ENCODE data around the gene ATXN1.
"Not testable (repeated sequence)": the region's sequence is repeated elsewhere in the genome, so short reads cannot be mapped to it uniquely, and the experiment has no call there.

The ATXN1 gene

DNA sequence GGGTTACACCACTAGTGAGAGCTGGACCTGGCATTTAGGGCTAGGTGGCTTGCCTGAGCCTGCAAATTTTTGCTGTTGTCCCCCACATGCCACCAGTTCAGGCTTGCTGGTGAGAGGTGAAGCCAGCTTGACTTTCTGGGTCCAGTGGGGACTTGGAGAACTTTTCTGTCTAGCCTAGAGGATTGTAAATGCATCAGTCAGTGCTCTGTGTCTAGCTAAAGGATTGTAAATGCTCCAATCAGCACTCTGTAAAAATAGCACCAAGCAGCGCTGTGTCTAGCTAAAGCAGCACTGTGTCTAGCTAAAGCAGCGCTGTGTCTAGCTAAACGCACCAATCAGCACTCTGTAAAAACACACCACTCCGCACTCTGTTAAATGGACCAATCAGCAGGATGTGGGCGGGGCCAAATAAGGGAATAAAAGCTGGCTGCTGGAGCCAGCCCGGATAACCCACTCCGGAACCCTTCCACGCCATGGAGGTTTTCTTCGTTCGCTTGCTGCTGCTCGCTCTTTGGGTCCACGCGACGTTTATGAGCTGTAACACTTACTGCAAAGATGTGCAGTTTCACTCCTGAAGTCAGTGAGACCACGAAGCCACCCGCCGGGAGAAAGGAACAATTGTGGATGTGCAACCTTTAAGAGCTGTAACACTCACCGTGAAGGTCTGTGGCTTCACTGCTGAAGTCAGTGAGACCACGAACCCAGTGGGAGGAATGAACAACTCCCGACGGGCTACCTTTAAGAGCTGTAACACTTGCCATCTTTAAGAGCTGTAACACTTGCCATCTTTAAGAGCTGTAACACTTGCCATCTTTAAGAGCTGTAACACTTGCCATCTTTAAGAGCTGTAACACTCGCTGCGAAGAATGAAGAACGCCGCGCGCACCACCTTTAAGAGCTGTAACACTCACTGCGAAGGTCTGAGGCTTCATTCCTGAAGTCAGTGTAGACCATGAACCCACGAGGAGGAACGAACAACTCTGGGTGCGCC, 495.6 kb downstream of the ATXN1 start:
- H3K27me3 Mint-ChIP-seq, result no peaks in the 10 kb centered on the region
- H3K36me3 Mint-ChIP-seq, result no peaks in the 10 kb centered on the region
- H3K4me1 Mint-ChIP-seq (ENCODE audit: low read depth), result no peaks in the 10 kb centered on the region
- no peak overlapping the region for H3K4me3 Mint-ChIP-seq
- no peak overlapping the region for H3K27ac Mint-ChIP-seq
- H3K9me3 Mint-ChIP-seq (ENCODE audit: low read depth), result no peaks in the 10 kb centered on the region

DNA sequence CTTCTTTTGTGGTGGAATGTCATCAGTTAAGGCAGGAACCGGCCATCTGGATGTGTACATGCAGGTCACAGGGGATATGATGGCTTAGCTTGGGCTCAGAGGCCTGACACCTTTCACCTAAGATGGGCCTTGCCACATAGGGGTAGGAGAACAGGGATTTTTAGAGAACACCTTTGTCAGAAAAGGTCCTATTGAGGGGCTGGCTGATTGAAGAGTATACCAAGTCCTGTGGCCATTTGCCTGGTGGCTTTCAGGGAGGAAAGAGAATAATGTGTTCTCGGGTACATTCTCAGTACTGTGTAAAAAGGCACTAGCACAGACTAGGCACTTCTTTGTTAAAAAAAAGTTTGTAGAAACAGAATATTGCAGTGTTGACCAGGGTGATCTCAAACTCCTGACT, 496.5 kb downstream of the ATXN1 start:
- H3K36me3 Mint-ChIP-seq, result no peaks in the 10 kb centered on the region
- H3K9me3 Mint-ChIP-seq (ENCODE audit: low read depth), result no peaks in the 10 kb centered on the region
- H3K27me3 Mint-ChIP-seq, result no peaks in the 10 kb centered on the region
- H3K27ac Mint-ChIP-seq, result no peak overlapping the region
- no peaks in the 10 kb centered on the region for H3K4me1 Mint-ChIP-seq (ENCODE audit: low read depth)
- H3K4me3 Mint-ChIP-seq, result no peak overlapping the region

DNA sequence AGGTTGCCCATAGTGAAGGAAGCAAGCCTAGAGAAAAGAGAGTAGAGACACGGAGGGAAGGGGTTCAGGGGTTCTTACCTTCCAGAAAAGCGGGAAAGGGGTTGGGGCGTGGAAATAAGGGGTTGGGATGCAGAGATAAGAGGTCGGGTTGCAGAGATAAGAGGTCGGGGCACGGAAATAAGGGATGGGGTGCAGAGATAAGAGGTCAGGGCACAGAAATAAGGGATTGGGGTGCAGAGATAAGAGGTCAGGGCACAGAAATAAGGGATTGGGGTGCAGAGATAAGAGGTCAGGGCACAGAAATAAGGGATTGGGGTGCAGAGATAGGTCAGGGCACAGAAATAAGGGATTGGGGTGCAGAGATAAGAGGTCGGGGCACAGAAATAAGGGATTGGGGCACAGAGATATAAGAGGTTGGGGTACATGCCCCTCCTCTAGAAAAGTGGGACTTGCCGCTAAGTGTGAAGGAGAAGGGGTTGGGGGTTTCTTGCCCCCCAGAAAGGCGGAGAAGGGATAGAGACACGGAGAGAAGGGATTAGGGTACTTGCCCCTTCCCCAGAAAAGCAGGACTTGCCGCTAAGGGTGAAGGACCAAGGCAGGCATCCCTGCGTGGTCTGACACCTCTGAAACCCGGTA, 497.7 kb downstream of the ATXN1 start:
- not testable (repeated sequence) for H3K27ac Mint-ChIP-seq; H3K27me3 Mint-ChIP-seq; H3K4me3 Mint-ChIP-seq; H3K4me1 Mint-ChIP-seq (ENCODE audit: low read depth); H3K9me3 Mint-ChIP-seq (ENCODE audit: low read depth); H3K36me3 Mint-ChIP-seq

DNA sequence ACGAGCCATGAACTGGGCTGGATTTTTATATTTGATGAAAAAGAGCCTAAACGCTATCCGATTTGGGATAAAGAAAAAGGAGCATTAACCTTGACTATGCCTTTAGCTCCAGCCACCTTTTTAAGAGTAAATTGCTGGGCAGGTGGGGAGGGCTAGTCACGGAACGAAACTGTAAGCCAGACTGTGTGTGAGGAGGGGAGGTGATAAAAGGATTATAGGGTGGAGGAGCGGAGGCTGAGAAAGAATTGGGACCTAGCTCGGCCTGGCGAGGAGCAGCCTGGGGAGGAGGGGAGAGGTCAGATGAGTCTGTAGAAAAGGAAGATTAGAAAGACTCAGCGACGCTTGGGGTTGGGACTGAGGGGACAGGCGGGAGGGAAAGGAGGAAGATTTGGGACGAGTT, 498.5 kb downstream of the ATXN1 start:
- H3K36me3 Mint-ChIP-seq; H3K4me1 Mint-ChIP-seq (ENCODE audit: low read depth); H3K27ac Mint-ChIP-seq; H3K27me3 Mint-ChIP-seq; H3K9me3 Mint-ChIP-seq (ENCODE audit: low read depth); H3K4me3 Mint-ChIP-seq: not testable (repeated sequence)

DNA sequence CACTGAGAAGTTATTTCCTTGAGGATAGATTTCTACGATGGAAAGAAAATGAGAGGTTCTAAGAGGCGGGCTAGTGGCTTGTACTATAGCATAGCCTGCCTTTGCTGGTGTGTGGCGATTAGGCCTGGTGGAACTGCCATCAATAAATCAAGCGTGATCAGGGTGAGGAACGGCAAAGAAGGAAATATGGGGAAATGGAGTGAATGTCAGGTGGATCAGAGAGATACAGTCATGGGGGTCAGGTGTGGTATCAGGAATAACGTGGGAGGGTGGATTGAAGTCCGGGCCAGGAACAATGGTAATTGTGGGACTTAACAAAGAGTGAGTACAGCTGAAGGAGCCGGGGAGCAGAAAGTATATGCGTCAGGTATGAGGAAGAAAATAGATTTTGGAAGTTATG, 500.7 kb downstream of the ATXN1 start:
- H3K27me3 Mint-ChIP-seq; H3K36me3 Mint-ChIP-seq; H3K9me3 Mint-ChIP-seq (ENCODE audit: low read depth); H3K4me3 Mint-ChIP-seq; H3K4me1 Mint-ChIP-seq (ENCODE audit: low read depth); H3K27ac Mint-ChIP-seq: not testable (repeated sequence)

DNA sequence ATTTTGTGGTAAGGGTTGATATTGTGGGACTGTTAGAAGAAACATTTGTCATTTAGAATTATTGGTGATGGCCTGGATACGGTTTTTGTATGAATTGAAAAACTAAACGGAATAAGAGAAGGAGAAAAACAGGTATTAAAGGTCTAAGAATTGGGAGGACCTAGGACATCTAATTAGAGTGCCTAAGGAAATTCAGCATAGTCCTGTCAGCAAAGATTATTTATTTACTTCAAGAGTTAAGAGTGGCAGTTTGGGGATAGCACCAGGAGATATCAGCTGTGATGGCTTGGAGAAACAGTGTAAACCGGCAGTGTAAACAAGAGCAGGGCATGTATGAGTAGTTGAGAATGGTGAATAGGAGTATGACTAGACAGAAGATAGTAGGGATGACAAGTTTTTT, 501.7 kb downstream of the ATXN1 start:
- not testable (repeated sequence) for H3K4me3 Mint-ChIP-seq; H3K4me1 Mint-ChIP-seq (ENCODE audit: low read depth); H3K27ac Mint-ChIP-seq; H3K36me3 Mint-ChIP-seq; H3K27me3 Mint-ChIP-seq; H3K9me3 Mint-ChIP-seq (ENCODE audit: low read depth)

DNA sequence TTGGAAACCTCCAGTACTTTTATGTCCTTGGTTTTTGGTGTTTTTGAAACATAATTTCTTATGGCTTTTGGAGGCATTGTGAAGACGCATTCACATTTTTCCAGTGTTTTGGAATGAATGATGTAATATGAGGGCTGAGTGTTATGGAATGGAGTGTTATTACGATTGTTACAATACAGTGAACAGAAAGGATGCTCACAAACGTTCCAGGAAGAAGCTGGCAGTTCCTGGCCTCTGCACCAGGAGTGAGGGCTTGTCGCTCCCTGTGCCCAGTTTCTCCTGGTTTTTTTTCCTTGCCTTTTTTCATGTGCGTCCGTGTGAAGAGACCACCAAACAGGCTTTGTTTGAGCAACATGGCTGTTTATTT, 502.6 kb downstream of the ATXN1 start:
- peaks cover 10% of the 10 kb centered on the region for H3K36me3 Mint-ChIP-seq
- no peaks in the 10 kb centered on the region for H3K27me3 Mint-ChIP-seq
- H3K9me3 Mint-ChIP-seq (ENCODE audit: low read depth), result no peaks in the 10 kb centered on the region
- no peak overlapping the region for H3K4me3 Mint-ChIP-seq
- H3K27ac Mint-ChIP-seq, result no peak overlapping the region
- no peaks in the 10 kb centered on the region for H3K4me1 Mint-ChIP-seq (ENCODE audit: low read depth)

DNA sequence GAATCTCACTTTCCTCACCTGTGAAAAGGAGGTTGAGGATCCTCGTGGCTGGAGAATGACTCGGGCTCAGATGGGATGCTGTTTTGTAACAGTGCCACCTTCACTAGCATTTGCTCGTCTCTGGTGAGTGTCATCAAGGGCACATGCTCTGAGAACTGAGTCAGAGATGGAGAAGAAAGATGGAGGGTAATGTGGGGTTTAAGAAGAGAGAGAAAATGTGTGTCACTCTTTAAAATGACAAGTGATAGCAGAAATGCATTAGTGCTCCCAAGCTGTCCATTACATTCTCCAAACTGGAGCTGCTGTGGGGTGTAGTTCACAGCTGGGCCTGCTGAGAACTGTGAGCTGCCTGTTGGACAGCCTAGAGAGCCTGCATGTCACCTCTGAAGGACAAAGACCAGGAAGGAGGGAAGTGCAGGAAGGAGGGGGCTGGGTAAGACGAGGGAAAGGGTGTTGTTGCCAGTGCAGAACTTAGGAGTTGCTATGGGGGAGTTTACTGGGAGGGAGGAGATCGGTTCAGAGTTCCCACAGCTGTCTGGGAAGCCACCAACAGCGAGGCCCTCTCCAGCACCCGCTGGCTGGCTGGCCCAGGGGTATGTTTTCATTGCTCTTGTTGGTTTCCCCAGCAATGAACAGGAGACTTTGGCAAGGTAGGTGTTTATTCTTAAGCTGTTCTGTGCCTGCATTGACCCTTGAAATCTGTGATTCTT, 503.1 kb downstream of the ATXN1 start:
- no peak overlapping the region for H3K27ac Mint-ChIP-seq
- no peak overlapping the region for H3K4me3 Mint-ChIP-seq
- no peaks in the 10 kb centered on the region for H3K9me3 Mint-ChIP-seq (ENCODE audit: low read depth)
- no peaks in the 10 kb centered on the region for H3K27me3 Mint-ChIP-seq
- no peaks in the 10 kb centered on the region for H3K4me1 Mint-ChIP-seq (ENCODE audit: low read depth)
- H3K36me3 Mint-ChIP-seq, result peaks cover 10% of the 10 kb centered on the region

DNA sequence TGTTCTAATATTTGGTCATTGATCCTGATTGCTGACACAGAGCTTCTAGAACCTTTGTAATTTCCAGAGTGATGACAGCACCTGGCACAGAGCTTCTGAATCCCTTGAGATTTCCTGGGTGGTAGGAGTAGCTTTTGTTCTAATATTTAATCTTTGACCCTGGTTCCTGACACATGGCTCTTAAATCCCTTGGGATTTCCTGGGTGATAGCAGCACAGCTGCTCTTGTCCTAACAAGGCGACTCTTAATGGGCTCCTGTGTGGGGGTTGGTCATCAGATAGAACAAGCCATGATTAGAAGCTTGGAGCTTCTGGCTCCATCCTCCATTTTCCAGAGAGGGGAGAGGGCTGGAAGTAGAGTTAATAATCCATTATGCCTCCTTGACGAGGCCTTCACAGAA, 504.5 kb downstream of the ATXN1 start:
- Mint-ChIP-seq H3K4me1 (ENCODE audit: low read depth) (no peaks in the 10 kb centered on the region), H3K27ac (no peak overlapping the region), H3K9me3 (ENCODE audit: low read depth) (no peaks in the 10 kb centered on the region), H3K27me3 (no peaks in the 10 kb centered on the region), H3K36me3 (peaks cover 12% of the 10 kb centered on the region), H3K4me3 (no peak overlapping the region)

DNA sequence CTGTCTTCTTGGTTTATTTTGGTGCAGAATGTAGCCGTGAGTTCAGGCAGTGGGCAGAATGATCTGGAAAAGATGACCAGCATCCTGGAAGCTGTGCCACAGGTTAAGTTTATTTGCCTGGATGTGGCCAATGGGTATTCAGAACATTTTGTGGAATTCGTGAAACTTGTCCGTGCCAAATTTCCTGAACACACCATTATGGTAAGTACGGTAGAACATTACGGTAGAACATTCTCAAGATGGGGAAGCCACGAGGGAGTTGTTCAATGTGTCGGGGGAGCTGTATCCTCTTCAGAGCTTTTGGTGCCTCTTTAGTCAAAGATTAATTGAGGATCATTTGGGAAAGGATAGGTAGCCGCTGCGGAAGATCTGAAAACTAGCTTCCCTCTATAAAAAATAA, 506.7 kb downstream of the ATXN1 start:
- Mint-ChIP-seq H3K27me3 (no peaks in the 10 kb centered on the region), H3K27ac (no peak overlapping the region), H3K4me3 (no peak overlapping the region), H3K9me3 (ENCODE audit: low read depth) (no peaks in the 10 kb centered on the region), H3K36me3 (peaks cover 14% of the 10 kb centered on the region), H3K4me1 (ENCODE audit: low read depth) (no peaks in the 10 kb centered on the region)

DNA sequence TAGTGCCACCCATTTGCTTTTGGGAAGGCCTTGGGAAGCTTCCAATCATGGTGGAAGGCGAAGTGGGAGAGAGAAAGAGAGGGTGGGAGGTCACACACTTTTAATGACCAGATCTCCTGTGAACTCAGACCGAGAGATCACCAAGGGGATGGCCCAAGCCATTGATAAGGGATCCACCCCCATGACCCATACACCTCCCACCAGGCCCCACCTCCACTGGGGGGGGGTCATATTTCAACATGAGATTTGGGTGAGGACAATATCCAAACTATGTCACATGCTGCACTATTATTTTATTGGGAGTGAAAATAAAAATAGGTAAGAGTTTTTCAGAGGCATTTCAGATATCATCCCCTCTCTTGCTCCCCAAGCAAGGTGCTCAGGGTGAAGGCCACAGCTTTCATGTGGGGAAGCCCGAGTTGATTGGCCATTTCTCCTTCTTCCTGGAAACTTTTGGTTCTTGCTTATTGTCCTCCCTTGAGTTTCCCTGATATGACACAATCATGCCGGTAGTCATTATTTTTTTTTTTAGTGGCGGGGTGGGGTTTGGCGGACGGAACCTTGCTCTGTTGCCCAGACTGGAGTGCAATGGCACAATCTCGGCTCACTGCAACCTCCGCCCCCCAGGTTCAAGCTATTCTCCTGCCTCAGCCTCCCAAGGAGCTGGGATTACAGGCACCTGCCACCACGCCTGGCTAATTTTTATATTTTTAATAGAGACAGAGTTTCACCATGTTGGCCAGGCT, 507.7 kb downstream of the ATXN1 start:
- Mint-ChIP-seq H3K27ac (no peak overlapping the region), H3K4me3 (no peak overlapping the region), H3K4me1 (ENCODE audit: low read depth) (no peaks in the 10 kb centered on the region), H3K27me3 (no peaks in the 10 kb centered on the region), H3K9me3 (ENCODE audit: low read depth) (no peaks in the 10 kb centered on the region), H3K36me3 (peaks cover 14% of the 10 kb centered on the region)

DNA sequence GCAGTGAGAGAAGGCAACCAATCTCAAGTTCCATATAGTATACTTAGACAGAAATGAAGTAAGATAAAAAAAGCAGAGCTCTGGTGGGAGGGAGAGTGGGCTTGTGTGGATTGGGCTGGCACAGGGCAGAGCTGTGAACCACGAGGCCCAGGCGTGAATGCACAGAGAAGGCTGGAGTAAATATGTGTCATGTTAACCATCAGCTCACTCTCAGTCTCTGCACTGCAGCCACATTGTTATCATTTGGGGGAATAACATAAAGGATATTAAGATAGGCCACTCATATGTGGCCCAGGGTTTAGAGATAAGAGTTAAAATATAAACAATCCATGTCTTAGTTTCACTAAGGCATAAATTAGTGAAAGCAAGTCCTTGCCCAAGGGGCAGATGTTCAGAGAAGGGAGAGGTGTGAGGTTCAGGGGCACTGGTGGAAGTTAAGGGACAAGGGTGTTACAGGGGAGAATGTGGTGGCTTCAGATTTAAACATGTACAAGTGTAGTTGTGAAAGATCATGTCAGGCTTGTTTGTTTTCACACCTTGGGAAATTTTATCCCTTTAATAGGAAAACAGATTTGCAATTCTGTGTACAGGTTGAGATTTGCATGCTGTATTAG, 508.5 kb downstream of the ATXN1 start:
- peaks cover 14% of the 10 kb centered on the region for H3K36me3 Mint-ChIP-seq
- H3K27ac Mint-ChIP-seq, result no peak overlapping the region
- no peaks in the 10 kb centered on the region for H3K4me1 Mint-ChIP-seq (ENCODE audit: low read depth)
- H3K4me3 Mint-ChIP-seq, result no peak overlapping the region
- H3K27me3 Mint-ChIP-seq, result no peaks in the 10 kb centered on the region
- H3K9me3 Mint-ChIP-seq (ENCODE audit: low read depth), result no peaks in the 10 kb centered on the region

DNA sequence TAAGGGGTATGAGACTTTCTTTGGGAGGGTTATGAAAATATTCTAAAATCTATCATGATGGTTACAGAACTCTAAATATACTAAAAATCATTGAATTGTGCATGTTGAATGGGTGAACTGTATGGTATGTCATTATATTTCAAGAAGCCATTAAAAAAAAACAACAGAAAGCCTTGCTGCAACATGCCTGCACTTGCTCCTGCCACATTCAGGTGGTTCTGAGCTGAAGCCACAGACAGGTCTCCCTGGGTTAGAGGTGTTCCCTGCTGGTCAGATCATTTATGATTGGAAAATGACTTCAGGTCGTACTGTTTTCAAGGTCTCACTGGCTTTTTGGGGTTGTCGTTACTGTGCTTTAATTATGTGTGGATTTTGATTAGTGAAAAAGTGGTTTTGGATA, 509.6 kb downstream of the ATXN1 start:
- peaks cover 16% of the 10 kb centered on the region for H3K36me3 Mint-ChIP-seq
- no peak overlapping the region for H3K27ac Mint-ChIP-seq
- H3K27me3 Mint-ChIP-seq, result no peaks in the 10 kb centered on the region
- H3K4me3 Mint-ChIP-seq, result no peak overlapping the region
- no peaks in the 10 kb centered on the region for H3K4me1 Mint-ChIP-seq (ENCODE audit: low read depth)
- no peaks in the 10 kb centered on the region for H3K9me3 Mint-ChIP-seq (ENCODE audit: low read depth)

DNA sequence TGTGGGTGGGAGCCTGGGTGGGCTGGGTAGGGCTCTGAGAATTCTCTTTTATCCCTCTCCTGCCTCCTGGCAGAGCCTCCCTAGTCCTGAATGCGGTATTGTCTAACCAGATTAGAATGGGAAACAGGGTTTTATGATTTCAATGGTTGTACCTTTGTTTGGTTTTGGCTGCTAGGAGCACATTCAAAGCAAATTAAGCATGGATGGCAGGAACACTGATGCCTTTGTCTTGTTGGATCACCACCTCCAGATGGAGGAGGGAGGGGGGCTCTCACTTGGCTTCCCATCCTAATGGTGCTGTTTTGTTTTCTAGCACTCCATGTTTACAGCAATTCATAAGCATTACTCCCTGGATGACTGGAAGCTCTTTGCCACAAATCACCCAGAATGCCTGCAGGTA, 511.3 kb downstream of the ATXN1 start:
- peaks cover 11% of the 10 kb centered on the region for H3K36me3 Mint-ChIP-seq
- H3K4me1 Mint-ChIP-seq (ENCODE audit: low read depth), result no peaks in the 10 kb centered on the region
- H3K27ac Mint-ChIP-seq, result no peak overlapping the region
- no peak overlapping the region for H3K4me3 Mint-ChIP-seq
- no peaks in the 10 kb centered on the region for H3K27me3 Mint-ChIP-seq
- no peaks in the 10 kb centered on the region for H3K9me3 Mint-ChIP-seq (ENCODE audit: low read depth)

Data from activated naive CD8-positive, alpha-beta T cell (primary cell).